HCT116 (cell line): ENCODE measurements around the gene NIPA2. TPM values are rescaled to one million over a fixed set of nuclear protein-coding genes. Genes with fewer than 3 reads are reported as not detected.

Experiments
- ATAC-seq: fragments of 200-7000 bp; cut with Tn5 transposase; 2 replicates; pipeline ENCODE4 v1.9.1; 2020; ENCODE audit warnings: mild to moderate bottlenecking, moderate library complexity
- BruUV-seq: library from RNA; stranded (reverse); fragments of 400-500 nt; replicated peaks from 2 replicates; lab custom pipeline; 2021; lab: Mats Ljungman, UMichigan
- CTCF ChIA-PET: fragments of 300-600 bp; sonication (Branson Sonifier 250); formaldehyde crosslinking; loops from one replicate; lab custom pipeline; 2021; ENCODE audit warnings: antibody characterized with exemption; lab: Charles Lee
- POLR2A ChIA-PET: fragments of 300-600, 350-600 bp; sonication (Branson Sonifier 250); formaldehyde crosslinking; loops from one replicate; lab custom pipeline; 2021; ENCODE audit warnings: antibody characterized with exemption; lab: Charles Lee
- RAD21 ChIA-PET, 2 experiments: fragments of 300-600 bp; sonication (Branson Sonifier 250); formaldehyde crosslinking; loops; one replicate each; lab custom pipeline; 2023; ENCODE audit warnings: low total read pairs in 2 of 2; ENCODE audit not compliant: uncharacterized antibody in 2 of 2, unreplicated experiment in 2 of 2, low non-redundant PET in 1 of 2; lab: Charles Lee
- DNase-seq: peaks from one replicate; pipeline ENCODE4 v3.0.0-alpha.2; 2010; ENCODE audit warnings: low read depth, low spot score
- H2AFZ ChIP-seq: fragments of 200-600 bp; shearing (Covaris generic), sonication (generic); 2 replicates; pipeline ENCODE4 v1.6.1; 2017; ENCODE audit warnings: low read depth, mixed run types, mixed read lengths, antibody characterized with exemption, low read length; ENCODE audit not compliant: poor library complexity, severe bottlenecking
- H3K27ac ChIP-seq: 2 replicates; pipeline ENCODE4 v1.5.1; 2012; ENCODE audit warnings: low read depth, low read length
- H3K27me3 ChIP-seq: fragments of 200-600 bp; sonication (generic); 2 replicates; pipeline ENCODE4 v1.6.1; 2016; ENCODE audit warnings: mixed run types, low read length, mixed read lengths; ENCODE audit not compliant: insufficient read depth
- H3K36me3 ChIP-seq, 2 experiments: fragments of 200-500 bp in 1 of 2; fragments of 200-600 bp in 1 of 2; sonication (Bioruptor generic) in 1 of 2; sonication (generic) in 1 of 2; 2 replicates each; pipeline versions ENCODE4 v1.5.1 to v1.6.1; 2014 to 2016; ENCODE audit warnings: low read length in 2 of 2, inconsistent platforms in 1 of 2, mixed read lengths in 1 of 2, mixed run types in 1 of 2; ENCODE audit not compliant: insufficient read depth in 2 of 2, control insufficient read depth in 1 of 2
- H3K4me1 ChIP-seq, 2 experiments: fragments of 200-600 bp in 1 of 2; sonication (generic) in 1 of 2; 2 replicates each; pipeline versions ENCODE4 v1.5.1 to v1.6.1; 2012 to 2017; ENCODE audit warnings: low read length in 2 of 2, inconsistent platforms in 1 of 2, mild to moderate bottlenecking in 1 of 2, mixed read lengths in 1 of 2, mixed run types in 1 of 2, moderate library complexity in 1 of 2; ENCODE audit not compliant: insufficient read depth in 2 of 2, control insufficient read depth in 1 of 2
- H3K4me2 ChIP-seq: fragments of 200-600 bp; sonication (generic); 2 replicates; pipeline ENCODE4 v1.6.1; 2017; ENCODE audit warnings: mixed run types, low read length, mixed read lengths
- H3K4me3 ChIP-seq, 2 experiments: fragments of 200-600 bp in 1 of 2; sonication (generic) in 1 of 2; replicated peaks in 1 of 2; 2 replicates each; pipeline ENCODE4 v1.5.1; 2011 to 2016; ENCODE audit warnings: low read length in 2 of 2, control low read depth in 1 of 2, low read depth in 1 of 2, mild to moderate bottlenecking in 1 of 2, mixed read lengths in 1 of 2, mixed run types in 1 of 2
- H3K79me2 ChIP-seq: fragments of 200-600 bp; sonication (generic); 2 replicates; pipeline ENCODE4 v1.6.1; 2017; ENCODE audit warnings: mild to moderate bottlenecking, mixed run types, low read length, moderate library complexity, mixed read lengths; ENCODE audit not compliant: insufficient read depth
- H3K9ac ChIP-seq: fragments of 200-600 bp; sonication (generic); 2 replicates; pipeline ENCODE4 v1.6.1; 2016; ENCODE audit warnings: low read length, mixed read lengths
- H3K9me2 ChIP-seq: fragments of 200-600 bp; sonication (generic), shearing (Covaris generic); 2 replicates; pipeline ENCODE4 v1.6.1; 2017; ENCODE audit warnings: mixed run types, mild to moderate bottlenecking, moderate library complexity; ENCODE audit not compliant: insufficient read depth
- H3K9me3 ChIP-seq, 2 experiments: fragments of 200-500 bp in 1 of 2; fragments of 200-600 bp in 1 of 2; sonication (Bioruptor generic) in 1 of 2; sonication (generic) in 1 of 2; 2 replicates each; pipeline ENCODE4 v1.6.1; 2014 to 2017; ENCODE audit warnings: low read length in 2 of 2, mixed read lengths in 2 of 2, inconsistent platforms in 1 of 2, low read depth in 1 of 2, mild to moderate bottlenecking in 1 of 2, mixed run types in 1 of 2, moderate library complexity in 1 of 2; ENCODE audit not compliant: control insufficient read depth in 1 of 2, insufficient read depth in 1 of 2
- H4K20me1 ChIP-seq: fragments of 200-600 bp; sonication (generic), shearing (Covaris generic); 2 replicates; pipeline ENCODE4 v1.6.1; 2017; ENCODE audit warnings: mixed run types, mild to moderate bottlenecking, moderate library complexity; ENCODE audit not compliant: insufficient read depth
- CBX3 ChIP-seq: IDR thresholded peaks from 2 replicates; pipeline ENCODE4 v1.6.1; 2012; ENCODE audit warnings: low read depth
- FOSL1 ChIP-seq: IDR thresholded peaks from 2 replicates; pipeline ENCODE4 v1.6.1; 2012; ENCODE audit warnings: low read depth
- POLR2AphosphoS5 ChIP-seq: IDR thresholded peaks from 2 replicates; pipeline ENCODE4 v1.6.1; 2011; ENCODE audit warnings: mild to moderate bottlenecking, low read depth, low read length, moderate library complexity
- SIN3A ChIP-seq: IDR thresholded peaks from 2 replicates; pipeline ENCODE4 v1.6.1; 2012; ENCODE audit warnings: low read depth
- SRF ChIP-seq: IDR thresholded peaks from 2 replicates; pipeline ENCODE4 v1.6.1; 2012; ENCODE audit warnings: low read depth
- YY1 ChIP-seq: IDR thresholded peaks from 2 replicates; pipeline ENCODE4 v1.6.1; 2011; ENCODE audit warnings: low read length, low read depth, moderate library complexity, mild to moderate bottlenecking; ENCODE audit not compliant: insufficient replicate concordance; ENCODE audit errors: extremely low read depth
- ZBTB33 ChIP-seq: IDR thresholded peaks from 2 replicates; pipeline ENCODE4 v1.6.1; 2011; ENCODE audit warnings: mild to moderate bottlenecking, low read length, moderate library complexity; ENCODE audit not compliant: insufficient replicate concordance; ENCODE audit errors: extremely low read depth
- ZFX ChIP-seq: fragments of 450-650 bp; IDR thresholded peaks from 2 replicates; pipeline ENCODE4 v1.6.1; 2017
- intact Hi-C: fragments of 100-400 bp; cut with micrococcal nuclease; formaldehyde crosslinking; loops from 2 replicates; pipeline ENCODE4 v1.10.0; 2022
- total RNA-seq: library from RNA; stranded (reverse); gene quantifications from one replicate; pipeline ENCODE4 v1.2.1, GENCODE V29; 2021; ENCODE audit not compliant: unreplicated experiment
- TF ChIP-seq, protein P1 (sequence below): IDR thresholded peaks from 2 replicates; pipeline ENCODE4 v1.6.1; 2012
- TF ChIP-seq, protein P2 (sequence below): IDR thresholded peaks from 2 replicates; pipeline ENCODE4 v1.6.1; 2012

The NIPA2 gene
- total RNA-seq, 1 experiment from 2014 or later: 54.4 TPM

GRCh38 chr15:22808761-22809280 lies 29.6 kb upstream of the NIPA2 start:
- Histone ChIP-seq H3K36me3 (peaks cover 0 to 4% of the 10 kb centered on the region in 2 experiments; a peak in 1 of 4 replicates), H3K4me2 (no peak overlapping the region), H3K9ac (no peak overlapping the region), H3K9me3 (no peaks in the 10 kb centered on the region), H3K27ac (no peak overlapping the region), H3K27me3 (no peaks in the 10 kb centered on the region), H3K4me1 (no peaks in the 10 kb centered on the region), H2AFZ (no peak overlapping the region), H3K79me2 (peaks cover 74% of the 10 kb centered on the region), H3K9me2 (no peaks in the 10 kb centered on the region), H3K4me3 (no peak overlapping the region), H4K20me1 (no peaks in the 10 kb centered on the region)
- ChIA-PET POLR2A (no interaction called here), CTCF (no interaction called here), RAD21 (no interaction called here)
- no peak for DNase-seq
- ATAC-seq: no peak
- no TSS peak for BruUV-seq
- intact Hi-C loops: no loop called here
- TF ChIP-seq, protein P1, sequence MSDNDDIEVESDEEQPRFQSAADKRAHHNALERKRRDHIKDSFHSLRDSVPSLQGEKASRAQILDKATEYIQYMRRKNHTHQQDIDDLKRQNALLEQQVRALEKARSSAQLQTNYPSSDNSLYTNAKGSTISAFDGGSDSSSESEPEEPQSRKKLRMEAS: no peak
- no peak for TF ChIP-seq YY1
- no peak for TF ChIP-seq CBX3

GRCh38 chr15:22810033-22810852 lies 28.2 kb upstream of the NIPA2 start:
- H3K4me2 ChIP-seq: no peak overlapping the region
- ChIA-PET RAD21 (no interaction called here), POLR2A (no interaction called here), CTCF (no interaction called here)
- TF ChIP-seq, protein P2, sequence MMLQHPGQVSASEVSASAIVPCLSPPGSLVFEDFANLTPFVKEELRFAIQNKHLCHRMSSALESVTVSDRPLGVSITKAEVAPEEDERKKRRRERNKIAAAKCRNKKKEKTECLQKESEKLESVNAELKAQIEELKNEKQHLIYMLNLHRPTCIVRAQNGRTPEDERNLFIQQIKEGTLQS: no peak
- TF ChIP-seq FOSL1 (no peak), SRF (no peak), SIN3A (no peak), YY1 (no peak), ZBTB33 (no peak), POLR2AphosphoS5 (no peak), ZFX (no peak), CBX3 (no peak)
- peaks cover 4% of the 10 kb centered on the region in 2 experiments; a peak in 1 of 4 replicates for H3K36me3 ChIP-seq
- no peak overlapping the region for H3K27ac ChIP-seq
- no TSS peak for BruUV-seq
- intact Hi-C loops: no loop called here
- H3K4me3 ChIP-seq: no peak overlapping the region
- H3K9me2 ChIP-seq: no peaks in the 10 kb centered on the region
- H3K79me2 ChIP-seq: peaks cover 63% of the 10 kb centered on the region
- no peak overlapping the region for H3K9ac ChIP-seq
- no peaks in the 10 kb centered on the region for H4K20me1 ChIP-seq
- H3K9me3 ChIP-seq: no peaks in the 10 kb centered on the region
- no peaks in the 10 kb centered on the region for H3K4me1 ChIP-seq
- no peak overlapping the region for H2AFZ ChIP-seq
- no peaks in the 10 kb centered on the region for H3K27me3 ChIP-seq
- ATAC-seq (no peak), DNase-seq (no peak)
